Mesothelial cell of epicardium (in vitro differentiated cells): Measurements from ENCODE around the gene JPH3. TPM values are rescaled to one million over a fixed set of nuclear protein-coding genes. Genes with fewer than 3 reads are reported as not detected.

Experiments
- DNase-seq, 2 experiments: peaks; one replicate each; pipeline ENCODE4 v3.0.0; 2021; ENCODE audit warnings: low spot score in 2 of 2; ENCODE audit not compliant: unreplicated experiment in 2 of 2
- H3K27ac Mint-ChIP-seq: 2 replicates; pipeline ENCODE4 v1.8.0; 2021; ENCODE audit warnings: mixed read lengths
- H3K27me3 Mint-ChIP-seq: 2 replicates; pipeline ENCODE4 v1.8.0; 2021; ENCODE audit warnings: low read depth, mixed read lengths
- H3K36me3 Mint-ChIP-seq: 2 replicates; pipeline ENCODE4 v1.8.0; 2021; ENCODE audit warnings: mixed read lengths
- H3K4me1 Mint-ChIP-seq: 2 replicates; pipeline ENCODE4 v1.8.0; 2021; ENCODE audit warnings: mixed read lengths
- H3K4me3 Mint-ChIP-seq: 2 replicates; pipeline ENCODE4 v1.8.0; 2021; ENCODE audit warnings: mild to moderate bottlenecking, moderate library complexity, mixed read lengths
- H3K9me3 Mint-ChIP-seq: 2 replicates; pipeline ENCODE4 v1.8.0; 2021; ENCODE audit warnings: mixed read lengths
- CTCF ChIP-seq: fragments of 200-600 bp; sonication (generic); IDR thresholded peaks from one replicate; pipeline ENCODE4 v1.5.0; 2021; ENCODE audit warnings: antibody characterized with exemption; ENCODE audit not compliant: unreplicated experiment
- total RNA-seq: library from RNA; stranded (reverse); gene quantifications from 3 replicates; pipeline ENCODE4 v1.2.1, GENCODE V29; 2021

The JPH3 gene
- total RNA-seq, 1 donor from 2014 or later: 16.8 TPM

GRCh38 chr16:87598431-87598830 lies 3.9 kb upstream of the JPH3 start:
- Mint-ChIP-seq H3K4me3 (no peak overlapping the region), H3K4me1 (peaks cover 6% of the 10 kb centered on the region), H3K36me3 (no peaks in the 10 kb centered on the region), H3K9me3 (no peaks in the 10 kb centered on the region), H3K27ac (no peak overlapping the region), H3K27me3 (peaks cover 30% of the 10 kb centered on the region)
- no peak for DNase-seq
- no peak for TF ChIP-seq CTCF

GRCh38 chr16:87600246-87600645 lies 2.1 kb upstream of the JPH3 start:
- H3K9me3 Mint-ChIP-seq: no peaks in the 10 kb centered on the region
- DNase-seq: no peak
- no peaks in the 10 kb centered on the region for H3K36me3 Mint-ChIP-seq
- peak overlapping the region; percentile 76 for H3K4me3 Mint-ChIP-seq
- no peak overlapping the region for H3K27ac Mint-ChIP-seq
- peaks cover 35% of the 10 kb centered on the region for H3K27me3 Mint-ChIP-seq
- no peak for TF ChIP-seq CTCF
- peaks cover 15% of the 10 kb centered on the region for H3K4me1 Mint-ChIP-seq

- H3K27ac Mint-ChIP-seq: peak overlapping the region; percentile 23
- TF ChIP-seq CTCF: no peak
- peaks cover 37% of the 10 kb centered on the region for H3K27me3 Mint-ChIP-seq
- H3K4me1 Mint-ChIP-seq: peaks cover 15% of the 10 kb centered on the region
- no peaks in the 10 kb centered on the region for H3K9me3 Mint-ChIP-seq
- no peaks in the 10 kb centered on the region for H3K36me3 Mint-ChIP-seq
- DNase-seq: no peak
- H3K4me3 Mint-ChIP-seq: peak overlapping the region; percentile 76
These were observed 817 bp upstream of the JPH3 start for GRCh38 chr16:87601401-87601981.

- DNase-seq: peak in 1 of 2 experiments; percentile 61
- Mint-ChIP-seq H3K36me3 (no peaks in the 10 kb centered on the region), H3K4me3 (peak overlapping the region; percentile 86), H3K27ac (peak overlapping the region; percentile 19), H3K4me1 (peaks cover 15% of the 10 kb centered on the region), H3K9me3 (no peaks in the 10 kb centered on the region), H3K27me3 (peaks cover 50% of the 10 kb centered on the region)
- TF ChIP-seq CTCF: no peak
These were observed 744 bp downstream of the JPH3 start for GRCh38 chr16:87602821-87603683.

GRCh38 chr16:87603684-87604633 lies 1.7 kb downstream of the JPH3 start:
- H3K9me3 Mint-ChIP-seq: no peaks in the 10 kb centered on the region
- H3K27ac Mint-ChIP-seq: no peak overlapping the region
- H3K4me1 Mint-ChIP-seq: peaks cover 15% of the 10 kb centered on the region
- H3K36me3 Mint-ChIP-seq: no peaks in the 10 kb centered on the region
- TF ChIP-seq CTCF: no peak
- peaks cover 55% of the 10 kb centered on the region for H3K27me3 Mint-ChIP-seq
- H3K4me3 Mint-ChIP-seq: peak overlapping the region; percentile 86
- DNase-seq: no peak
